Muscle of leg (tissue), 11 donors: ENCODE measurements around the gene DSCAML1. TPM values are rescaled to one million over a fixed set of nuclear protein-coding genes. Genes with fewer than 3 reads are reported as not detected.
A peak's percentile ranks its signal among the peaks of the same experiment; 100 is the strongest.

Experiments used
- DNase-seq: peaks from one replicate; pipeline ENCODE4 v3.0.0; 2013
- H3K27ac ChIP-seq: one replicate; pipeline ENCODE4 v1.5.1; 2013; ENCODE audit warnings: mild to moderate bottlenecking, low read length, control low read depth
- H3K27me3 ChIP-seq: one replicate; pipeline ENCODE4 v1.6.1; 2013; ENCODE audit warnings: low read length; ENCODE audit not compliant: control insufficient read depth, insufficient read depth
- H3K36me3 ChIP-seq: one replicate; pipeline ENCODE4 v1.6.1; 2013; ENCODE audit warnings: low read length; ENCODE audit not compliant: control insufficient read depth, insufficient read depth
- H3K4me1 ChIP-seq: one replicate; pipeline ENCODE4 v1.6.1; 2013; ENCODE audit warnings: low read length; ENCODE audit not compliant: control insufficient read depth, insufficient read depth
- H3K4me3 ChIP-seq: one replicate; pipeline ENCODE4 v1.5.1; 2013; ENCODE audit warnings: low read length, control low read depth
- H3K9me3 ChIP-seq: replicated peaks from 2 replicates; pipeline ENCODE4 v1.6.1; 2013; ENCODE audit warnings: low read depth, low read length; ENCODE audit not compliant: control insufficient read depth
- WGBS: methylation state at CpG from one replicate; pipeline ENCODE4 v1.1.5; 2013; ENCODE audit warnings: missing lambda C conversion rate; ENCODE audit not compliant: insufficient coverage; 5-methylcytosine and 5-hydroxymethylcytosine counted together
- polyA plus RNA-seq, 8 donors: library from polyadenylated mRNA; unstranded; fragments of 120-200 nt; gene quantifications; one replicate each; pipeline versions ENCODE4 v1.2.1 to v1.2.3, GENCODE V29; 2013; ENCODE audit warnings: inconsistent platforms in 1 of 8, low replicate concordance in 1 of 8; ENCODE audit not compliant: insufficient read length in 8 of 8, insufficient read depth in 1 of 8
- total RNA-seq: library from RNA; stranded (reverse); fragments of 120-200 nt; gene quantifications from one replicate; pipeline ENCODE4 v1.2.4, GENCODE V29; 2013

DSCAML1 gene
- total and polyA plus RNA-seq, 9 donors = 0.28 to 0.80 (median 0.60) TPM

GRCh38 chr11:117418737-117419481 lies 378.1 kb downstream of the DSCAML1 start:
- no peak for DNase-seq
- H3K27ac ChIP-seq = no peak overlapping the region
- no peaks in the 10 kb centered on the region for H3K9me3 ChIP-seq
- 50% methylated on average over 1 of the region's 12 CpGs for WGBS
- no peaks in the 10 kb centered on the region for H3K4me1 ChIP-seq
- H3K36me3 ChIP-seq = no peaks in the 10 kb centered on the region
- H3K4me3 ChIP-seq = no peak overlapping the region
- peaks cover 12% of the 10 kb centered on the region for H3K27me3 ChIP-seq

DNA sequence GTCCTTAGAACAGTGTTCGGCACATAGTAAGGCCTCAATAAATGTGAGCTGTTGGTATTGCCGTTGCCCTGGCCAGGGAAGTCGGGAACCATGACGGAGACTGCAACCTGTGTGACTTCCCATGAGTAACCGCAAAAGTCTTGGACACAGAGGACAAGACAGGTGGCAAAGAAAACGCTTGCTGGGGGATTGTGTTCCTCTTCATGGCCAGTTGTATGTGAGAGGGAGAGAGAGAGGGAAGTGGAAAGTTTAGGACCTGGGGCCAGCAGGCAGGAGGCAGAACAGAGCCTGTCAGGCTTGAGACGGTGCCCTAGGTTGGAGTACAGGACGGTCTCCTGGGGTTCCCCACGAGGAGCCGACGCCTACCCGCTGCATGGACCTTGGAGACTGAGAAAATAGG lies 379.2 kb downstream of the DSCAML1 start:
- WGBS = 82% methylated on average over 12 of the region's 12 CpGs
- Histone ChIP-seq H3K4me3 (no peak overlapping the region), H3K27ac (no peak overlapping the region), H3K36me3 (no peaks in the 10 kb centered on the region), H3K27me3 (peaks cover 12% of the 10 kb centered on the region), H3K9me3 (no peaks in the 10 kb centered on the region), H3K4me1 (no peaks in the 10 kb centered on the region)
- DNase-seq = no peak

DNA sequence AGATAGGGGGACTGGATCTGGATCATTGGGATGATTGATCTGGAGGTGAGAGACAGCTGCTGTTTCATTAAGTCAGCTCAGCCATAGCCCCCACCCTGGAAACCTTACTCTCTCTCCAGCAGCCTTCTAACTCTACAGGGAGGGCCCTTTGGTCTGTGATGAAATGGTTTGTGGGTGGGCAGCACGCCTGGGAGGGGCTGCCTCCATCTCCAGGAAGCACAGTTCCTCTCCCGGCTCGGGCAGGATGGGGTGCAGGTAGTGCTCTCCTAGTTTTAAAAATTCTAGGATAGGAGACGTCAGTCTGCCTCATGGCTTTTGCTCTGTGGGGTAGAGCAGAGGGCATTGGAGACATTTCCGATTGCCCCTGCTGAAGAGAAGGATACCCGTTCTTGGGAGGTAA lies 379.7 kb downstream of the DSCAML1 start:
- DNase-seq = no peak
- Histone ChIP-seq H3K9me3 (no peaks in the 10 kb centered on the region), H3K4me1 (no peaks in the 10 kb centered on the region), H3K27ac (no peak overlapping the region), H3K4me3 (no peak overlapping the region), H3K27me3 (peaks cover 9% of the 10 kb centered on the region), H3K36me3 (peaks cover 3% of the 10 kb centered on the region)
- WGBS = 56% methylated on average over 4 of the region's 6 CpGs

- H3K27me3 ChIP-seq = peaks cover 6% of the 10 kb centered on the region
- no peaks in the 10 kb centered on the region for H3K4me1 ChIP-seq
- no peak overlapping the region for H3K27ac ChIP-seq
- H3K36me3 ChIP-seq = peaks cover 8% of the 10 kb centered on the region
- no peak overlapping the region for H3K4me3 ChIP-seq
- H3K9me3 ChIP-seq = no peaks in the 10 kb centered on the region
- no peak for DNase-seq
- WGBS = 84% methylated on average over 3 of the region's 8 CpGs
Measured at GRCh38 chr11:117415358-117415896, 381.6 kb downstream of the DSCAML1 start.

- Histone ChIP-seq H3K4me3 (no peak overlapping the region), H3K36me3 (peaks cover 11% of the 10 kb centered on the region), H3K4me1 (no peaks in the 10 kb centered on the region), H3K27ac (no peak overlapping the region), H3K27me3 (peaks cover 6% of the 10 kb centered on the region), H3K9me3 (no peaks in the 10 kb centered on the region)
- WGBS = 80% methylated on average over 1 of the region's 6 CpGs
- no peak for DNase-seq
Measured at GRCh38 chr11:117414724-117415123, 382.3 kb downstream of the DSCAML1 start.

- H3K27ac ChIP-seq = no peak overlapping the region
- WGBS = 95% methylated on average over 5 of the region's 7 CpGs
- no peak for DNase-seq
- H3K4me1 ChIP-seq = no peaks in the 10 kb centered on the region
- peaks cover 22% of the 10 kb centered on the region for H3K36me3 ChIP-seq
- no peaks in the 10 kb centered on the region for H3K9me3 ChIP-seq
- peaks cover 6% of the 10 kb centered on the region for H3K27me3 ChIP-seq
- H3K4me3 ChIP-seq = no peak overlapping the region
Measured at GRCh38 chr11:117413616-117414015, 383.4 kb downstream of the DSCAML1 start.

DNA sequence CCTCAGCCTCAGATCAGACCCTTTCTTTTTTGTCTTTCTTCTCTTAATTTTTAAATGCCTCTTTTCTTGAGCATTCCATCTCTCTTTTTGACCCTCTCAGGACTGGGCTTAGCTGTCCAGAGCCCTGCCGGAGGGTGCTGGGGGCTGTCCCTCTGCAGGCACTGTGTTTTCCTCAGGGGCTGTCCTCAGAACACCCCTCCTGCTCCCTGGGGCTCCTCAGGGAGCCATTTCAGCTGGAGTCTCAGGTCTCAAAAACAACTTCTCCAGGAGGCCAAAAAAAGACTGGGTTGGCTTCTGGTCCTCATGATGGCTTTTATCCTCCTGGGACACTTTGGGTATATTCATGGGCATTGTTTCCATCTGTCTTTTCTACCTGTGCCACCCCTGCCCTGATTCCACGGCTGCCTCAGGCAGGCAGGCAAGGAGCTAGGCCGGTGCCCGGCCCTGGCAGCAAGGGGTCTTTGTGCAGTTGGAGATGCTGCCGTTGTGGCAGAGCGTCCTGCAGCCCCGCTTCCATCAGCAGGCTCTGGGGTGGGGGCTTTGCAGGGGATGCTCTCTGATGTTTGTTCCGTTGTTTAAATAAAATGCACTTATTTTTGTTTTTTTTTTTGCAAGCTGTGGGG lies 384.3 kb downstream of the DSCAML1 start:
- Histone ChIP-seq H3K9me3 (no peaks in the 10 kb centered on the region), H3K27ac (no peak overlapping the region), H3K36me3 (peaks cover 30% of the 10 kb centered on the region), H3K4me3 (no peak overlapping the region), H3K27me3 (peaks cover 2% of the 10 kb centered on the region), H3K4me1 (no peaks in the 10 kb centered on the region)
- no peak for DNase-seq
- WGBS = 78% methylated on average over 6 of the region's 8 CpGs

DNA sequence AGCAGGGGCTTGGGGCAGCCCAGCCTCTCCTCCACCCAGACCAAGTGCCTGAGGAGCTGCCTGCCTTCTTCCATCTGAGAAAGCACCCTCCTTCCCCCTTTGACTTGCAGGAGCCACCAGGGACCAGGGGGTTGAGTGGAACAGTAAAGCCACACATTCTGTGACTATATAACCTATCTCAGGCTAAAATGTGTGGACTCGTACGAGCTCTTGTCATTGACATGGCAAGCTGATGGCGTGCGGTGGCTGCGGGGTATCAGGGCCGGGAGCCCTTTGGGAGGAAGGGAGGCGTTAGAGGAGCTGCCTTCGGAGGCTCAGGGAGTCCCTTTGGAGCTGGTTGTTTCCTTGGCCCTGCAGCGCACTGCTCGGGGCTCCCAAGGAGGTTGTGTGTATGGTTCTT lies 384.8 kb downstream of the DSCAML1 start:
- DNase-seq = no peak
- H3K36me3 ChIP-seq = peaks cover 32% of the 10 kb centered on the region
- WGBS = 89% methylated on average over 6 of the region's 10 CpGs
- H3K27ac ChIP-seq = no peak overlapping the region
- H3K4me3 ChIP-seq = no peak overlapping the region
- H3K27me3 ChIP-seq = peaks cover 2% of the 10 kb centered on the region
- H3K4me1 ChIP-seq = no peaks in the 10 kb centered on the region
- H3K9me3 ChIP-seq = no peaks in the 10 kb centered on the region

GRCh38 chr11:117411736-117412135 lies 385.3 kb downstream of the DSCAML1 start:
- peaks cover 32% of the 10 kb centered on the region for H3K36me3 ChIP-seq
- H3K27me3 ChIP-seq = no peaks in the 10 kb centered on the region
- H3K9me3 ChIP-seq = no peaks in the 10 kb centered on the region
- no peak overlapping the region for H3K27ac ChIP-seq
- WGBS = 79% methylated on average over 7 of the region's 10 CpGs
- DNase-seq = no peak
- H3K4me3 ChIP-seq = no peak overlapping the region
- H3K4me1 ChIP-seq = no peaks in the 10 kb centered on the region

- H3K27ac ChIP-seq = no peak overlapping the region
- no peak overlapping the region for H3K4me3 ChIP-seq
- H3K36me3 ChIP-seq = peaks cover 34% of the 10 kb centered on the region
- 60% methylated on average over 8 of the region's 14 CpGs for WGBS
- peak; percentile 17 for DNase-seq
- no peaks in the 10 kb centered on the region for H3K27me3 ChIP-seq
- H3K9me3 ChIP-seq = peaks cover 2% of the 10 kb centered on the region
- no peaks in the 10 kb centered on the region for H3K4me1 ChIP-seq
Measured at GRCh38 chr11:117410861-117411710, 385.9 kb downstream of the DSCAML1 start.
